HG03432 (cell line): ENCODE measurements around the gene ANO9.
"Not testable (repeated sequence)": the region's sequence is repeated elsewhere in the genome, so short reads cannot be mapped to it uniquely, and the experiment has no call there.

Experiments
- ATAC-seq: cut with Tn5 transposase; IDR thresholded peaks from one replicate; pipeline ENCODE4 v1.9.1; 2021; ENCODE audit warnings: mild to moderate bottlenecking, moderate library complexity; ENCODE audit not compliant: unreplicated experiment

The ANO9 gene

GRCh38 chr11:437228-437870 lies 4.5 kb downstream of the ANO9 start:
- ATAC-seq: no peak

GRCh38 chr11:434999-435740 lies 6.6 kb downstream of the ANO9 start:
- not testable (repeated sequence) for ATAC-seq

GRCh38 chr11:434496-434895 lies 7.3 kb downstream of the ANO9 start:
- ATAC-seq: no peak

GRCh38 chr11:433641-434040 lies 8.2 kb downstream of the ANO9 start:
- no peak for ATAC-seq

- ATAC-seq: no peak
Measured at GRCh38 chr11:433111-433510, 8.7 kb downstream of the ANO9 start.

- ATAC-seq: no peak
Measured at GRCh38 chr11:432501-433100, 9.2 kb downstream of the ANO9 start.

- no peak for ATAC-seq
Measured at GRCh38 chr11:431921-432320, 9.9 kb downstream of the ANO9 start.

GRCh38 chr11:429931-430456 lies 11.8 kb downstream of the ANO9 start:
- ATAC-seq: no peak

- ATAC-seq: no peak
Measured at GRCh38 chr11:429391-429790, 12.4 kb downstream of the ANO9 start.

GRCh38 chr11:428295-428694 lies 13.5 kb downstream of the ANO9 start:
- ATAC-seq: no peak

- no peak for ATAC-seq
Measured at GRCh38 chr11:426851-427250, 15.0 kb downstream of the ANO9 start.

- no peak for ATAC-seq
Measured at GRCh38 chr11:425301-425700, 16.5 kb downstream of the ANO9 start.

GRCh38 chr11:424766-425165 lies 17.0 kb downstream of the ANO9 start:
- not testable (repeated sequence) for ATAC-seq

GRCh38 chr11:424232-424631 lies 17.6 kb downstream of the ANO9 start:
- no peak for ATAC-seq

GRCh38 chr11:422249-422656 lies 19.6 kb downstream of the ANO9 start:
- ATAC-seq: no peak

- ATAC-seq: no peak
Measured at GRCh38 chr11:420911-421321, 20.9 kb downstream of the ANO9 start.

- ATAC-seq: no peak
Measured at GRCh38 chr11:420054-420910, 21.5 kb downstream of the ANO9 start.

GRCh38 chr11:419248-420005 lies 22.4 kb downstream of the ANO9 start:
- ATAC-seq: no peak

- ATAC-seq: no peak
Measured at GRCh38 chr11:418343-419247, 23.2 kb downstream of the ANO9 start.
